22Rv1 (cell line): Measurements from ENCODE around the gene VTI1A.

Source experiments
- H3K27ac ChIP-seq: fragments of 450-650 bp; 2 replicates; pipeline ENCODE4 v1.5.1; 2017
- CTCF ChIP-seq: fragments of 450-650 bp; IDR thresholded peaks from 2 replicates; pipeline ENCODE4 v1.5.1; 2017; ENCODE audit warnings: mild to moderate bottlenecking
- ZFX ChIP-seq: fragments of 450-650 bp; IDR thresholded peaks from 2 replicates; pipeline ENCODE4 v1.6.1; 2017; ENCODE audit warnings: antibody characterized with exemption, borderline replicate concordance

Gene VTI1A

GRCh38 chr10:112507046-112507445 is 60.0 kb downstream of the VTI1A start:
- TF ChIP-seq CTCF (no peak), ZFX (no peak)
- H3K27ac ChIP-seq: no peak overlapping the region

GRCh38 chr10:112507988-112508387 is 61.0 kb downstream of the VTI1A start:
- H3K27ac ChIP-seq: no peak overlapping the region
- TF ChIP-seq CTCF (no peak), ZFX (no peak)

GRCh38 chr10:112509558-112510291 is 62.7 kb downstream of the VTI1A start:
- no peak for TF ChIP-seq CTCF
- TF ChIP-seq ZFX: no peak
- H3K27ac ChIP-seq: no peak overlapping the region

GRCh38 chr10:112510384-112510783 is 63.4 kb downstream of the VTI1A start:
- no peak for TF ChIP-seq CTCF
- TF ChIP-seq ZFX: no peak
- H3K27ac ChIP-seq: no peak overlapping the region

GRCh38 chr10:112512294-112512693 is 65.3 kb downstream of the VTI1A start:
- TF ChIP-seq CTCF: no peak
- TF ChIP-seq ZFX: no peak
- H3K27ac ChIP-seq: no peak overlapping the region

- no peak overlapping the region for H3K27ac ChIP-seq
- TF ChIP-seq CTCF: no peak
- TF ChIP-seq ZFX: no peak
Observed at GRCh38 chr10:112515126-112515525, 68.1 kb downstream of the VTI1A start.

GRCh38 chr10:112515852-112516251 is 68.8 kb downstream of the VTI1A start:
- H3K27ac ChIP-seq: no peak overlapping the region
- no peak for TF ChIP-seq CTCF
- TF ChIP-seq ZFX: no peak
